Hepatocyte (in vitro differentiated cells): ENCODE measurements around the gene RPS6KA5. TPM values are rescaled to one million over a fixed set of nuclear protein-coding genes. Genes with fewer than 3 reads are reported as not detected.

Experiments used
- DNase-seq: peaks from one replicate; pipeline ENCODE4 v3.0.0-alpha.2; 2016; ENCODE audit warnings: low spot score
- H2AFZ ChIP-seq: fragments of 200-600 bp; sonication (generic); 2 replicates; pipeline ENCODE4 v1.6.0; 2016; ENCODE audit warnings: antibody characterized with exemption, mild to moderate bottlenecking
- H3K27ac ChIP-seq: fragments of 200-600 bp; sonication (generic); 2 replicates; pipeline ENCODE4 v1.5.1; 2016; ENCODE audit warnings: mild to moderate bottlenecking
- H3K27me3 ChIP-seq: fragments of 200-600 bp; sonication (generic); 2 replicates; pipeline ENCODE4 v1.6.1; 2016
- H3K36me3 ChIP-seq: fragments of 200-600 bp; sonication (generic); replicated peaks from 2 replicates; pipeline ENCODE4 v1.5.1; 2016; ENCODE audit warnings: low read depth; ENCODE audit not compliant: insufficient read depth
- H3K4me1 ChIP-seq: fragments of 200-600 bp; sonication (generic); 2 replicates; pipeline ENCODE4 v1.5.1; 2016; ENCODE audit warnings: mild to moderate bottlenecking, moderate library complexity; ENCODE audit not compliant: insufficient read depth
- H3K4me2 ChIP-seq: fragments of 200-600 bp; sonication (generic); 2 replicates; pipeline ENCODE4 v1.6.0; 2016
- H3K4me3 ChIP-seq: fragments of 200-600 bp; sonication (generic); 2 replicates; pipeline ENCODE4 v1.5.1; 2016; ENCODE audit warnings: mild to moderate bottlenecking
- H3K79me2 ChIP-seq: fragments of 200-600 bp; sonication (generic); 2 replicates; pipeline ENCODE4 v1.6.0; 2017; ENCODE audit warnings: mild to moderate bottlenecking
- H3K9me2 ChIP-seq: fragments of 200-600 bp; sonication (generic); replicated peaks from 2 replicates; pipeline ENCODE4 v1.6.0; 2017; ENCODE audit warnings: mild to moderate bottlenecking; ENCODE audit not compliant: insufficient read depth
- H3K9me3 ChIP-seq: fragments of 200-600 bp; sonication (generic); 2 replicates; pipeline ENCODE4 v1.5.1; 2016; ENCODE audit warnings: low read depth, mild to moderate bottlenecking
- H4K20me1 ChIP-seq: fragments of 200-600 bp; sonication (generic); 2 replicates; pipeline ENCODE4 v1.6.0; 2016; ENCODE audit warnings: mild to moderate bottlenecking; ENCODE audit not compliant: insufficient read depth, poor library complexity, severe bottlenecking
- CTCF ChIP-seq: fragments of 200-600 bp; sonication (generic); IDR thresholded peaks from 2 replicates; pipeline ENCODE4 v1.5.1; 2016; ENCODE audit warnings: antibody characterized with exemption, mild to moderate bottlenecking; ENCODE audit not compliant: poor library complexity
- EZH2 ChIP-seq: fragments of 200-600 bp; sonication (generic); IDR thresholded peaks from 2 replicates; pipeline ENCODE4 v1.6.1; 2016; ENCODE audit warnings: antibody characterized with exemption, mild to moderate bottlenecking, borderline replicate concordance
- EZH2phosphoT487 ChIP-seq: fragments of 200-600 bp; sonication (generic); IDR thresholded peaks from one replicate; pipeline ENCODE4 v1.6.1; 2018; ENCODE audit warnings: antibody characterized with exemption, mild to moderate bottlenecking, low read depth, moderate library complexity; ENCODE audit not compliant: unreplicated experiment, severe bottlenecking
- WGBS: methylation state at CpG from one replicate; pipeline ENCODE4 v1.1.6; 2016; ENCODE audit warnings: low lambda C conversion rate; ENCODE audit errors: missing lambda C conversion rate; 5-methylcytosine and 5-hydroxymethylcytosine counted together
- polyA plus RNA-seq: library from polyadenylated mRNA; unstranded; fragments of >200 nt; fragmentation: Nextera tagmentation; extraction: Ambion mirVana; gene quantifications from 2 replicates; pipeline ENCODE4 v1.2.1, GENCODE V29; 2016
- total RNA-seq: library from RNA; depleted of rRNA; stranded (reverse); fragments of >200 nt; gene quantifications from 2 replicates; pipeline ENCODE4 v1.2.3, GENCODE V29; 2014

RPS6KA5 gene
- total and polyA plus RNA-seq, 2 experiments from 2014 or later = 4.8 to 6.3 TPM

- H3K9me2 ChIP-seq = no peaks in the 10 kb centered on the region
- no peak overlapping the region for H3K4me3 ChIP-seq
- DNase-seq = no peak
- H2AFZ ChIP-seq = no peak overlapping the region
- no peaks in the 10 kb centered on the region for H3K9me3 ChIP-seq
- H4K20me1 ChIP-seq = no peaks in the 10 kb centered on the region
- TF ChIP-seq EZH2phosphoT487 = no peak
- no peak overlapping the region for H3K4me2 ChIP-seq
- no peaks in the 10 kb centered on the region for H3K36me3 ChIP-seq
- no peaks in the 10 kb centered on the region for H3K4me1 ChIP-seq
- H3K27ac ChIP-seq = no peak overlapping the region
- H3K79me2 ChIP-seq = no peaks in the 10 kb centered on the region
- H3K27me3 ChIP-seq = no peaks in the 10 kb centered on the region
Measured at GRCh38 chr14:90853116-90853515, 207.3 kb downstream of the RPS6KA5 start.

GRCh38 chr14:90851327-90852036 is 209.0 kb downstream of the RPS6KA5 start:
- no peaks in the 10 kb centered on the region for H3K79me2 ChIP-seq
- H2AFZ ChIP-seq = no peak overlapping the region
- H3K27me3 ChIP-seq = no peaks in the 10 kb centered on the region
- DNase-seq = no peak
- TF ChIP-seq EZH2 (no peak), CTCF (no peak), EZH2phosphoT487 (no peak)
- no peaks in the 10 kb centered on the region for H3K36me3 ChIP-seq
- no peaks in the 10 kb centered on the region for H3K9me2 ChIP-seq
- H3K4me2 ChIP-seq = no peak overlapping the region
- no peak overlapping the region for H3K4me3 ChIP-seq
- no peaks in the 10 kb centered on the region for H3K9me3 ChIP-seq
- no peaks in the 10 kb centered on the region for H4K20me1 ChIP-seq
- H3K4me1 ChIP-seq = no peaks in the 10 kb centered on the region
- 96% methylated on average over 5 of the region's 5 CpGs for WGBS
- H3K27ac ChIP-seq = no peak overlapping the region

- H3K4me2 ChIP-seq = no peak overlapping the region
- H3K9me2 ChIP-seq = no peaks in the 10 kb centered on the region
- H3K4me3 ChIP-seq = no peak overlapping the region
- H3K27me3 ChIP-seq = no peaks in the 10 kb centered on the region
- H3K27ac ChIP-seq = no peak overlapping the region
- no peaks in the 10 kb centered on the region for H3K79me2 ChIP-seq
- TF ChIP-seq CTCF (no peak), EZH2 (no peak), EZH2phosphoT487 (no peak)
- no peaks in the 10 kb centered on the region for H4K20me1 ChIP-seq
- no peaks in the 10 kb centered on the region for H3K9me3 ChIP-seq
- no peaks in the 10 kb centered on the region for H3K4me1 ChIP-seq
- no peak for DNase-seq
- no peak overlapping the region for H2AFZ ChIP-seq
- 54% methylated on average over 3 of the region's 3 CpGs for WGBS
- H3K36me3 ChIP-seq = no peaks in the 10 kb centered on the region
Measured at GRCh38 chr14:90850487-90850886, 210.0 kb downstream of the RPS6KA5 start.

GRCh38 chr14:90849787-90850444 is 210.5 kb downstream of the RPS6KA5 start:
- no peaks in the 10 kb centered on the region for H3K27me3 ChIP-seq
- H3K4me1 ChIP-seq = no peaks in the 10 kb centered on the region
- H3K4me2 ChIP-seq = no peak overlapping the region
- H2AFZ ChIP-seq = no peak overlapping the region
- no peaks in the 10 kb centered on the region for H3K36me3 ChIP-seq
- no peaks in the 10 kb centered on the region for H3K9me2 ChIP-seq
- H3K4me3 ChIP-seq = no peak overlapping the region
- no peaks in the 10 kb centered on the region for H3K9me3 ChIP-seq
- H3K27ac ChIP-seq = no peak overlapping the region
- no peaks in the 10 kb centered on the region for H4K20me1 ChIP-seq
- 79% methylated on average over 7 of the region's 7 CpGs for WGBS
- no peak for DNase-seq
- TF ChIP-seq EZH2phosphoT487 (no peak), EZH2 (no peak), CTCF (no peak)
- H3K79me2 ChIP-seq = no peaks in the 10 kb centered on the region
